ENCODE measurements around the gene SUPT7L. TPM values are rescaled to one million over a fixed set of nuclear protein-coding genes. Genes with fewer than 3 reads are reported as not detected.

The SUPT7L gene
- total and polyA plus RNA-seq, 2 of the 13 experiments (the other 11 are each of a cell fraction or from before 2014, with no cell fraction given): 32.9 to 77.5 TPM

GRCh38 chr2:27663285-27664153 is at the start of gene SUPT7L, which contains the start of gene SLC4A1AP (continued):
- TF ChIP-seq ZBTB39 (CRISPR knock-in tag; IDR thresholded peaks at IDR 0.05): 0 out of 2 replicates have a peak, but pooled peaks have one; percentile 44
- no peak for TF ChIP-seq ZNF674 (CRISPR knock-in tag; IDR thresholded peaks at IDR 0.05; ENCODE audit: low read depth)
- TF ChIP-seq ZNF83 (CRISPR knock-in tag; IDR thresholded peaks at IDR 0.05; ENCODE audit: borderline replicate concordance): no peak; the same call in 1 of the 2 replicates
- peak; percentile 72 for TF ChIP-seq NCOA2 (CRISPR knock-in tag; IDR thresholded peaks at IDR 0.05)
- peak; percentile 74; the same call in 1 of the 2 replicates for TF ChIP-seq ZNF598 (CRISPR knock-in tag; IDR thresholded peaks at IDR 0.05; ENCODE audit: borderline replicate concordance)
- TF ChIP-seq ZNF335 (CRISPR knock-in tag; IDR thresholded peaks at IDR 0.05): 0 out of 2 replicates have a peak, but pooled peaks have one; percentile 64
- peak; percentile 84; the same call in 1 of the 2 replicates for TF ChIP-seq ZNF619 (CRISPR knock-in tag; IDR thresholded peaks at IDR 0.05)
- TF ChIP-seq CHD4 (IDR thresholded peaks at IDR 0.05; ENCODE audit: borderline replicate concordance, low read length): no peak; the same call in 1 of the 2 replicates
- TF ChIP-seq ZNF367 (CRISPR knock-in tag; IDR thresholded peaks at IDR 0.05; ENCODE audit: borderline replicate concordance): no peak
- no peak for TF ChIP-seq EP300 (IDR thresholded peaks at IDR 0.05; ENCODE audit: low read depth in 2 of 2, low read length in 2 of 2)
- TF ChIP-seq EP300 (CRISPR knock-in tag; IDR thresholded peaks at IDR 0.05; ENCODE audit: borderline replicate concordance): no peak; the same call in 1 of the 2 replicates
- no peak; the same call in none of the 2 replicates for TF ChIP-seq NFE2 (CRISPR knock-in tag; IDR thresholded peaks at IDR 0.05)
- no peak; the same call in 1 of the 2 replicates for TF ChIP-seq ZNF761 (CRISPR knock-in tag; conservative IDR thresholded peaks at IDR 0.05)
- no peak; the same call in 1 of the 2 replicates for TF ChIP-seq USF2 (IDR thresholded peaks at IDR 0.05; ENCODE audit: low read depth, low read length)
- TF ChIP-seq USF2 (CRISPR knock-in tag; IDR thresholded peaks at IDR 0.05; ENCODE audit: borderline replicate concordance): no peak
- TF ChIP-seq BRD4 (CRISPR knock-in tag; IDR thresholded peaks at IDR 0.05): peak; percentile 96
- peak; percentile 45; the same call in 1 of the 2 replicates for TF ChIP-seq FOXO1 (CRISPR knock-in tag; IDR thresholded peaks at IDR 0.05)
- TF ChIP-seq MEIS2 (CRISPR knock-in tag; IDR thresholded peaks at IDR 0.05): peak; percentile 44; the same call in 1 of the 2 replicates
- TF ChIP-seq THYN1 (CRISPR knock-in tag; IDR thresholded peaks at IDR 0.05; ENCODE audit: borderline replicate concordance, low read depth): peak; percentile 96
- TF ChIP-seq ZNF333 (CRISPR knock-in tag; IDR thresholded peaks at IDR 0.05; ENCODE audit: borderline replicate concordance): peak; percentile 73; the same call in 1 of the 2 replicates
- peak; percentile 90; the same call in 1 of the 2 replicates for TF ChIP-seq RFXAP (CRISPR knock-in tag; IDR thresholded peaks at IDR 0.05; ENCODE audit: borderline replicate concordance)
- peak; percentile 95 for TF ChIP-seq POGK (CRISPR knock-in tag; conservative IDR thresholded peaks at IDR 0.05)
- 0 out of 2 replicates have a peak, but pooled peaks have one; percentile 81 for TF ChIP-seq ZC3H13 (CRISPR knock-in tag; IDR thresholded peaks at IDR 0.05)
